GM12875 (cell line): Measurements from ENCODE around the gene RPRD1B.

Source experiments
- H3K4me3 ChIP-seq: one replicate; pipeline ENCODE4 v1.5.1; 2011; ENCODE audit warnings: low read depth, low read length, control low read depth
- CTCF ChIP-seq: IDR thresholded peaks from 2 replicates; pipeline ENCODE4 v1.5.1; 2011; ENCODE audit warnings: low read depth, mild to moderate bottlenecking, control low read depth, inconsistent platforms, low read length, moderate library complexity, borderline replicate concordance; ENCODE audit not compliant: insufficient read depth

RPRD1B gene

GRCh38 chr20:38063911-38064530, 30.5 kb downstream of the RPRD1B start:
- no peak for TF ChIP-seq CTCF
- H3K4me3 ChIP-seq: no peak overlapping the region

- H3K4me3 ChIP-seq: no peak overlapping the region
- TF ChIP-seq CTCF: no peak
Measured at GRCh38 chr20:38065764-38066375, 32.3 kb downstream of the RPRD1B start.

- no peak overlapping the region for H3K4me3 ChIP-seq
- TF ChIP-seq CTCF: no peak
Measured at GRCh38 chr20:38066969-38067716, 33.6 kb downstream of the RPRD1B start.

- no peak for TF ChIP-seq CTCF
- H3K4me3 ChIP-seq: no peak overlapping the region
Measured at GRCh38 chr20:38067717-38068365, 34.3 kb downstream of the RPRD1B start.

GRCh38 chr20:38072898-38073297, 39.4 kb downstream of the RPRD1B start:
- H3K4me3 ChIP-seq: no peak overlapping the region
- no peak for TF ChIP-seq CTCF

- H3K4me3 ChIP-seq: no peak overlapping the region
- TF ChIP-seq CTCF: peak; percentile 59
Measured at GRCh38 chr20:38073307-38074071, 39.9 kb downstream of the RPRD1B start.
